ENCODE measurements around the gene AFM. TPM values are rescaled to one million over a fixed set of nuclear protein-coding genes. Genes with fewer than 3 reads are reported as not detected.
"Not testable (repeated sequence)": the region's sequence is repeated elsewhere in the genome, so short reads cannot be mapped to it uniquely, and the experiment has no call there.

AFM gene
- total and polyA plus RNA-seq, 11 donors = not detected

DNA sequence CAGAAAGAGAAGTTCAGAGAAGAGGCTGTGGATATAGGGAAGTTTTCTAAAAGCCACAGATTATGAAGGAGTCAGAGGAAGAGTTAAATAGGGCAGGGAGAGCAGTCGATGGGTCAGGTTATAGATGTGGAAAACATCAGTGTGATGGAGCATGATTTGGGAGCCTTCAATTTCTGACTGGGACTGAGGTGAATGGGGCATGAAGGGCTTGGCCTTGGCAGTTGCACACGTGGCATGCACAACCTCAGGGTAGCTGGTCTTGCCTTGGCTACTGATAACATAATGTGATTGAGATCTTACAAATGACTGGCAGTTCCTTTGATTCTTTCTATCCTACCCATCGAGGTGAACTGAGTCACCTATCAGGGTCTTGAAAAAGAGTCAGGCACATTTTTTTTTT is 59.7 kb downstream of the AFM start:
- H3K4me3 ChIP-seq = no peak overlapping the region
- intact Hi-C loops (cut with DNase I) = no loop called here
- WGBS, 4 donors = 65 to 72% (median 70%) methylated on average over 3 of the region's 3 CpGs
- TF ChIP-seq CTCF (IDR thresholded peaks at IDR 0.05) (no peak), POLR2A (IDR thresholded peaks at IDR 0.05) (no peak)
- no peak overlapping the region for H3K27ac ChIP-seq
- no peak for DNase-seq
- H3K36me3 ChIP-seq = no peaks in the 10 kb centered on the region
- no peaks in the 10 kb centered on the region for H3K27me3 ChIP-seq
- no peak for ATAC-seq
- no peaks in the 10 kb centered on the region for H3K9me3 ChIP-seq
- no peaks in the 10 kb centered on the region for H3K4me1 ChIP-seq

- Histone ChIP-seq H3K36me3 (no peaks in the 10 kb centered on the region), H3K27ac (no peak overlapping the region), H3K4me3 (no peak overlapping the region), H3K9me3 (no peaks in the 10 kb centered on the region), H3K4me1 (no peaks in the 10 kb centered on the region), H3K27me3 (no peaks in the 10 kb centered on the region)
- intact Hi-C loops (cut with DNase I) = no loop called here
- WGBS, 4 donors = 85 to 100% (median 88%) methylated on average over 2 of the region's 2 CpGs
- DNase-seq (no peak), ATAC-seq (no peak)
- TF ChIP-seq CTCF (IDR thresholded peaks at IDR 0.05) = no peak
- no peak for TF ChIP-seq POLR2A (IDR thresholded peaks at IDR 0.05)
Observed at GRCh38 chr4:73544620-73545019, 63.1 kb downstream of the AFM start.

- intact Hi-C loops (cut with DNase I); ATAC-seq; H3K4me1 ChIP-seq; H3K36me3 ChIP-seq; H3K27me3 ChIP-seq; DNase-seq; H3K27ac ChIP-seq; H3K9me3 ChIP-seq; H3K4me3 ChIP-seq: not testable (repeated sequence)
- WGBS, 4 donors = 90 to 96% (median 92%) methylated on average over 9 to 11 of the region's 11 CpGs
Observed at GRCh38 chr4:73550865-73551264, 69.3 kb downstream of the AFM start.

Other genes with a start within 250 kb of the AFM start
- gene ANKRD17, start 222.9 kb upstream of the AFM start, total RNA-seq = 10 to 100 TPM; 48.5 to 67.1 (median 58.9) TPM
- 10 to 100 TPM; 13.0 to 19.8 TPM for gene ANKRD17, start 222.9 kb upstream of the AFM start, polyA plus RNA-seq
- 1 to 10 TPM in 2 of 9 donors, under 1 TPM in 2, not detected in 5; 0.21 to 3.3 (median 1.2) TPM for gene ALB, start 77.5 kb upstream of the AFM start, total RNA-seq
- under 1 TPM in 1 of 2 donors, not detected in 1; 0.76 TPM for gene ALB, start 77.5 kb upstream of the AFM start, polyA plus RNA-seq
- gene AFP, start 45.5 kb upstream of the AFM start, total RNA-seq = not detected
- not detected for gene AFP, start 45.5 kb upstream of the AFM start, polyA plus RNA-seq
- under 1 TPM in 1 of 9 donors, not detected in 8; 0.11 TPM for gene RASSF6, start 138.7 kb downstream of the AFM start, total RNA-seq
- gene RASSF6, start 138.7 kb downstream of the AFM start, polyA plus RNA-seq = not detected

Measured in heart left ventricle (tissue), 16 donors.